HG03354 (cell line): ENCODE data around the gene CLDN22.
"Not testable (repeated sequence)": the region's sequence is repeated elsewhere in the genome, so short reads cannot be mapped to it uniquely, and the experiment has no call there.

ENCODE experiments used
- ATAC-seq: cut with Tn5 transposase; IDR thresholded peaks from one replicate; pipeline ENCODE4 v1.9.1; 2021; ENCODE audit warnings: mild to moderate bottlenecking; ENCODE audit not compliant: unreplicated experiment, poor library complexity, severe bottlenecking

Gene CLDN22

DNA sequence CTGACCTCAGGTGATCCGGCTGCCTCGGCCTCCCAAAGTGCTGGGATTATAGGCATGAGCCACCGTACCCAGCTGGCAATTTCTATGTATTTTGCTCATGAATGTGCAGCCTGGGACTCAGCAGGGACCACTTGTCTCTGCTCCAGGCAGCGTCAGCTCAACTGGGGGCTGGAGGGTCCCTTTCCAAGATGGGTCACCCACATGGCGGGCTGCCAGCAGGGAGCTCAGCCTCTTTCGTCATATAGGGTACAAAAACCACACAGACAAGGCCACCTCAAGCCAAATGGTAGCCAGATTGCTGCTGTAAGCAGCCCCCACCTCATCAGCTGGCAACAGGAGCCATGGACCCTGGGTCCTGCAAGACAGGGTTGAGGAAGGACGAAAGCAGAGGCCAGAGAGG, 4.5 kb upstream of the CLDN22 start:
- ATAC-seq, result no peak

- not testable (repeated sequence) for ATAC-seq
Measured at GRCh38 chr4:183324056-183324455, 4.0 kb upstream of the CLDN22 start.

DNA sequence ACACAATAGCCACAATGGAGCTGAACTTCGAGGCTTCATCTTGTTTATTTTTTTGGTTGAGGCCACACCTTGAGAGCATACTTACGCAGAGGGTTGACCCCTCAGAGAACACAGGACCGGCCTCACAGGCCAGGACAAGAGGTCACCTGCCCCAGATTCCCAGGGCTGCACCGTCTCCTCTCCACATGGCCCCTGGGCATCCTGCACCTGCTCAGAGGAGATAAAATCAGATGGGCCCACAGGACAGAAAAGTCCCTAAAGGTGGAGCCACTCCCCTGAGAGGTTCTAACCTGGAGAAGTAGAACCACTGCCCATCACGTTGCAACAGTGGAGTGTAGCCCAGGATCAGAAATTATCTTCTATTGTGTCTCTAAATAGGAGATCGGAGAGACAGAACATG, 3.2 kb upstream of the CLDN22 start:
- no peak for ATAC-seq

DNA sequence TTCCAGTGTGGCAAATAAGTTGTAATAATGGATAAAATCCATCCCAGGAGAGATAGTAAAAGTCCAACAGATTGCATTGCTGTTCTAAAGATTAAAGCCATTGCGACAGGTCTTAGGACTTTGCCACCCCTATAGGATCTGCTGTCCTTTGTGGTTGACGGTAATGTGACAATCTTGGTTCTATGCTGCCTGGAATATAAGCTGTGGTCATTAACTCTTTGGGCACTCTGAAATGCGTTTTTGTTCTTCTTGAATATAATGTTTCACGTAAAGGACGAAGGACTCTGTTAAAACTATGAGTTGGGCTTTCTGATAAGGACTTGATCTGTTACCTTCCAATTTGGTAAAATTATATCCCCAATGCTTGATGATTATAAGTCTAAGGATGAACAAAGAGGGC, 2.2 kb upstream of the CLDN22 start, which contains the start of gene CLDN24:
Gene CLDN24, minus strand, starts transcription at position 101 of the 400 bp plus-strand sequence. Its CDS starts 0 bp downstream, at position 101.
- ATAC-seq, result no peak

DNA sequence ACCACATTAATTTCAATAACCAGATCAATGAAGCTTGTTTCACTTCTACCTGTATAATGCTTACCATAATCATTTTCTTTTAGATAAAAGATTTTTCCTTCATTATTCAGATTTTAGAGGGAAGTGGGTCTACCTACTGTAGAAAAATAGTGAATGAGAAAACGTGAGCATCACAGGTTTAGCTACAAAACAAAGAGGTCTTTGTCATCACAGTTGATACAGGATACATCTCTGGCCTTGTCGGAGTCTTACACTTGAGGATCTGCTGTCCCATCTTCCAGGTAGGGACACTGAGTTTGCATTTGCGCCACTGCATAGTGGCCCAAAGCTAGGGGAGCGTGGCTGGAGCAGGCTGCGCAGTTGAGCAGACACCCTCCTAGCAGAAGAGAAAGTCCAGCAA, 1.4 kb upstream of the CLDN22 start:
- ATAC-seq, result no peak

GRCh38 chr4:183321079-183321478, 1.0 kb upstream of the CLDN22 start:
- peak; percentile 58 for ATAC-seq

GRCh38 chr4:183318656-183319055, 1.4 kb downstream of the CLDN22 start:
- ATAC-seq, result no peak

DNA sequence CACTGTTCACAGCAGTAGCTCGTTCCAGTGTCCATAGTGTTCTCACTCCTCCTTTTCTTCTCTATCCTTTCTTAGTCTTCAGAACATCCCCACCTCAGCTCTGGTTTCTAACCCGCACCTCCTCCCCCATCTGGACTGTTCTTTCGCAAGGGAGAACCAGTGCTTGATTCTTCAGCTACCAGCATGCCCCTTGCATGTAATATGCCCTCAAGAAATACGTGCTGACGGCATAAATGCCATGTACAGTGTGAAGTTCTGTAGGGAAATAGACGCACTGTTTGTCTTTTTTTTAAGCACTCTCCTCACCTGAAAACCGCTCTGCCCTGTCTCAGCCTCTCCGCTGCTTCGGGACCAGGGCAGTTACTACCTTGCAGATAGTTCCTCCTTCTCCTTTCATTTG, 5.3 kb downstream of the CLDN22 start:
- ATAC-seq, result no peak

DNA sequence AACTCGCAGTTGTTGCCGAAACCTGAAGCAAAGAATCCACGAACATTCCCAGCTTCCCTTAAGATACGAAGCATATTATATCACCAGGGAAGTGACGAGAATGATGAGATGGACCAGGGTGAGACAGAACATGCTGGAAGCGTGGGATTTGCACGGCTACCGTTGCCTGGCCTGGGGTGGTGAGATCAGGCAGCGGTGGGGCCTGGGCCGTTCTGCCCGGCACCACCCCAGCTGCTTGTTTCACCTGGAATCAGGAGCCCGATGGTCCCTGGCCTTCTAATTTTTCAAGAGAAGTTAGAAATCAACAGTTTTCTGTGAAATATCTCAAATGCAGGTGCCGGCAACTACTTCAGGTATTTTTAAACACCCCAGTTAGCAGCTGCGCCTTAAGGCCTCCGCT, 5.7 kb downstream of the CLDN22 start:
- ATAC-seq, result no peak

- ATAC-seq, result no peak
Measured at GRCh38 chr4:183312841-183313240, 7.2 kb downstream of the CLDN22 start.

DNA sequence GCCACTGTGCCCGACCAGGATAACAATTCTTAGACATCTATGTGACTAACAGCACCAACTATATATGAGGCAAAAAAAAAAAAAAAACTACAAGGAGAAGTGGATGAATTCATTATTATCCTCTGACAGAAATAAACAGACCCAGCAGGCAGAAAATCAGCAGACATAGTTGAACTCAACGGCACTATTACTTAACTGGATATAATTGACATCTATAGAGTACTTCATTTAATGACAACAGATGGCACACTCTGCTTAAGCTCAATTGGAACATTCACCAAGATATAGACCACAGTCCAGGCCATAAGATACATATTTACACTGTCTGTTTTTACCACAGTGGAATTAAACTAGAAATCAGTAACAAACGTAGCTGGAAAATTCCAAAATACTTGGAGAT, 13.3 kb downstream of the CLDN22 start:
- ATAC-seq, result no peak

- ATAC-seq, result no peak
Measured at GRCh38 chr4:183304538-183304937, 15.5 kb downstream of the CLDN22 start.

GRCh38 chr4:183304067-183304466, 16.0 kb downstream of the CLDN22 start:
- peak; percentile 46 for ATAC-seq

- ATAC-seq, result no peak
Measured at GRCh38 chr4:183303301-183303700, 16.8 kb downstream of the CLDN22 start.

DNA sequence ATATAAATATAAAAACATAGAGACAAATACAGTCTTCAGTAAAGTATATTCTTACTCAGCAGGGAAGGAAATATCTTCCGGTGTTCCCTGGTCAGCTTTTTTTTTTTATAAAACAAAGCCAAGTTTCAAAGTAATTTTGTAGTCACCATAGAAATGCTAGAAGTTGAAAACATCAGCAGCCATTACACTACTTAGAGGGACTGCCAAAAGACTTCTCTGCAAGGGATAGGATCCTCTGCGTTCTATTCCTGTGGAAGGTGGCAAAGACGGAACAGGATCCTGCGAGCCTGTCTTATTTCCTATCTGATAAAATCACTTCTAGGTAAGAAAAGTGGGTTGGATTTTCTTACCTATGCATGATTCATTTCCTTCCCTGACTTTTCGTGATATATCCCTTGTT, 19.4 kb downstream of the CLDN22 start:
- no peak for ATAC-seq

DNA sequence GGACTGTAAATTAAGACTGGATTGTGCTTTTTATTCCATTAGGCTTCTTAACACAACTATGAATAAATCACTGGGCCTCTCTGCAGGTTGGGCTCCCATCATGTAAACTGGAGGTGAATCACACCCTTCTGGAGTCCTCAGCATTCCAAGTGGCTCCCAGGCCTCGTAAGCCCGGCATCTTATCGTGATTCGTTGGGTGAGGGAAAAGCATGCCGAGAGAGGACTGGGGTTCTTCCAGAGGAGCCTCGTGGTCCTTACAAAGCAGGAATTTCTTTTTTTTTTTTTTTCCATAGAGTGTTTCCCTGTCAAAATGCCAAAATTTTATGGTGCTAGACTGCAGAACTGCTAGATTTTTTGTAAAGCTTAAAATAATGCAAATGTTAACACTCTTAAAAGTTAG, 20.0 kb downstream of the CLDN22 start:
- no peak for ATAC-seq

- ATAC-seq, result peak; percentile 45
Measured at GRCh38 chr4:183299464-183299863, 20.6 kb downstream of the CLDN22 start.

DNA sequence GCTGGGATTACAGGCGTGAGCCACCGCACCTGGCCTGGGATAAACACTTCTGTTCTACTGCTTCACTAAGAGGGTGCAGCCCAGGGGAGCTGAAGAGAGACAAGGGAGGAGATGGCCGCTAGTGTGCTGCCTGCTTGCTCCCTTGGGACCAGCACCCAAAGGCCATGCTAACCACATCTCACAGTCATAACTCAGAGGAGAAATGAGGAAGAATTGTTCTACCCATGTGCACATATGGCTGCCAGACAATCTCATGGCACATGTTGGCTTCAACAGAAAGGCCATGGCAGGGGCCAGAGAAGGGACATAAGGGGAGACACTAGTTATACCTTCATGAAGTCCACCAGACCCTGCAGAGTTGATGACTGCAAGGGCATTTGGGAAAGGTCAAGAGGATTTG, 22.4 kb downstream of the CLDN22 start:
- ATAC-seq, result peak; percentile 83

DNA sequence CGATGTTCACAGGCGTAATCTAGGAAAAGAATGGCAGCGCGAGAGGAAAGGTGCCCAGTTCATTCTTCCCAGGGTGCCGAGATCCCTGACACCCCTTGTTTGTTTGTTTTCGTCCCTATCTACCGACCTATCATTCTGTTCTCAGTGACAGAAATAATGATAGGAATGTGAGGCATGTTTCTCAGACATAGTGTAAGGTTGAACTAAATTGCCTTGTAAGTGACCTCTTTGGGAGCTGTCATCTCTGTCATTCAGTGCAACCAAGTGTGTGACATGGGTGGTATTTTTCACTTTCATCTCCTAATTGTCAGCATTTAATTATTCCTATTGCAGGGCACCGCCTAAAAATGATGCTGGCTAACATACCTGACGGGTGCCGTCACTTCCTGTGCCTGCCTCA, 24.4 kb downstream of the CLDN22 start:
- ATAC-seq, result no peak

DNA sequence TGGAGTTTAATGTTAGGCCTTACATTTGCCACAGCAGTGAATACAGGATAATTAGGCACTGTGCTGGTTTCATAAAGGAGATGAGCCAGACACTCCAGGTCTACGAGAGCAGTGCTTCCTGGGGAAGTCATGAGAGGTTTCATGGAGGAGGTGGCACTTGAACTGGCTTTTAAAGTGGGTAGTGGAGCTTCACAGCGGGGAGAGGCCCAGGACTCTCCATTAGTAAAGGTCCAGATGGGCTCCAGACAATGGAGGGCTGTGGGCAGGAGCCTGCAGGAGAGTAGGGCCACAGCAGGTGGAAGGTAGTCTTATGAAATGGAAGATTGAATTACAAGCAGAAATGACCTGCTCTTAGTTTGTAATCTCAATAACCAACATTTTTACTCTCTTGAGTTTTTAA, 29.0 kb downstream of the CLDN22 start:
- no peak for ATAC-seq

GRCh38 chr4:183289688-183290087, 30.4 kb downstream of the CLDN22 start:
- ATAC-seq, result no peak

DNA sequence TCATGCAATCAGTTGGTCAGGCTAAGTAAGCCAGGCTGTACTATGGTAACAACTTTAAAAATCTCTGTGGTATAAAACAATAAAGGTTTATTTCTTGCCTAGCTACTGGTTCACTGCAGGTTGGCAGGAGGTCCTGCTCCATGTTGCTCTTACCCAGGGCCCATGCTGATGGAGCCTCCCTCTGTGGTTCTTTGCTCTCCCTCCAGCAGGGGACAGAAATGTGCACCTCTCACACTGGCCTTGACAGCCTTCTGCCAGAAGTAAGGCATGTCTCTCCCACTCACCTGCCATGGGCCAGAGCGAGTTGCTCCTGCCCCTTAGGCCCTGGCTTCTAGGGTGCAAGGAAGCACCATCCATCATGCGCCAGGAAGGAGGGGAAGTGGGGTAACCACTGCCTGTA, 31.1 kb downstream of the CLDN22 start:
- no peak for ATAC-seq

GRCh38 chr4:183287677-183288076, 32.4 kb downstream of the CLDN22 start:
- peak; percentile 86 for ATAC-seq
